Neural cell (in vitro differentiated cells): ENCODE data around the gene LLGL2. TPM values are rescaled to one million over a fixed set of nuclear protein-coding genes. Genes with fewer than 3 reads are reported as not detected.

Experiments
- H2AFZ ChIP-seq: fragments of 200-600, 300-800 bp; sonication (generic), shearing (Covaris generic); 2 replicates; pipeline ENCODE4 v1.6.0; 2014; ENCODE audit warnings: low read depth, mild to moderate bottlenecking, antibody characterized with exemption, low read length, moderate library complexity
- H3F3A ChIP-seq: fragments of 200-600 bp; shearing (Covaris generic); 2 replicates; pipeline ENCODE4 v1.6.1; 2016; ENCODE audit warnings: mild to moderate bottlenecking, moderate library complexity, mixed read lengths, antibody characterized with exemption, low read length; ENCODE audit not compliant: insufficient read depth, poor library complexity, severe bottlenecking
- H3K27ac ChIP-seq: fragments of 200-600, 300-800 bp; sonication (generic), shearing (Covaris generic); 2 replicates; pipeline ENCODE4 v1.5.1; 2014; ENCODE audit warnings: mild to moderate bottlenecking, low read length, moderate library complexity
- H3K27me3 ChIP-seq: fragments of 300-800, 200-600 bp; sonication (generic), shearing (Covaris generic); 2 replicates; pipeline ENCODE4 v1.6.0; 2014; ENCODE audit warnings: mild to moderate bottlenecking, low read depth, low read length, moderate library complexity; ENCODE audit not compliant: insufficient read depth
- H3K36me3 ChIP-seq: fragments of 300-800, 200-600 bp; sonication (generic), shearing (Covaris generic); 2 replicates; pipeline ENCODE4 v1.5.1; 2014; ENCODE audit warnings: mild to moderate bottlenecking, antibody characterized with exemption, low read length, moderate library complexity; ENCODE audit not compliant: insufficient read depth
- H3K4me2 ChIP-seq: fragments of 300-800, 200-600 bp; sonication (generic), shearing (Covaris generic); 2 replicates; pipeline ENCODE4 v1.6.0; 2014; ENCODE audit warnings: mild to moderate bottlenecking, low read length
- H3K4me3 ChIP-seq: fragments of 300-800, 200-600 bp; sonication (generic), shearing (Covaris generic); 2 replicates; pipeline ENCODE4 v1.5.1; 2014; ENCODE audit warnings: mild to moderate bottlenecking, low read length, moderate library complexity
- H3K79me2 ChIP-seq: fragments of 200-600 bp; shearing (Covaris generic); replicated peaks from 2 replicates; pipeline ENCODE4 v1.6.0; 2014; ENCODE audit warnings: mild to moderate bottlenecking, low read length, moderate library complexity; ENCODE audit not compliant: insufficient read depth
- H3K9ac ChIP-seq: fragments of 300-800, 200-600 bp; sonication (generic), shearing (Covaris generic); 2 replicates; pipeline ENCODE4 v1.6.1; 2016; ENCODE audit warnings: mild to moderate bottlenecking, low read length, mixed read lengths
- H3K9me2 ChIP-seq: fragments of 200-600 bp; shearing (Covaris generic); 2 replicates; pipeline ENCODE4 v1.6.1; 2016; ENCODE audit warnings: mild to moderate bottlenecking, low read length, mixed read lengths; ENCODE audit not compliant: insufficient read depth
- H3K9me3 ChIP-seq: fragments of 200-600, 300-800 bp; sonication (generic), shearing (Covaris generic); 2 replicates; pipeline ENCODE4 v1.6.1; 2016; ENCODE audit warnings: mild to moderate bottlenecking, mixed run types, low read length, moderate library complexity, mixed read lengths
- H4K20me1 ChIP-seq: fragments of 200-600 bp; shearing (Covaris generic); 2 replicates; pipeline ENCODE4 v1.6.1; 2016; ENCODE audit warnings: mild to moderate bottlenecking, mixed run types; ENCODE audit not compliant: insufficient read depth
- CTCF ChIP-seq: fragments of 450-650 bp; IDR thresholded peaks from 2 replicates; pipeline ENCODE4 v1.5.1; 2014; ENCODE audit warnings: antibody characterized with exemption, mild to moderate bottlenecking, moderate library complexity; ENCODE audit not compliant: poor library complexity, severe bottlenecking
- EP300 ChIP-seq: fragments of 450-650 bp; conservative IDR thresholded peaks from 2 replicates; pipeline ENCODE4 v1.6.1; 2014; ENCODE audit warnings: antibody characterized with exemption, mild to moderate bottlenecking, moderate library complexity; ENCODE audit not compliant: poor library complexity, severe bottlenecking
- EZH2 ChIP-seq: fragments of 200-600, 300-800 bp; shearing (Covaris generic), sonication (generic); IDR thresholded peaks from 2 replicates; pipeline ENCODE4 v1.6.1; 2014; ENCODE audit warnings: antibody characterized with exemption, low read length, borderline replicate concordance, mild to moderate bottlenecking; ENCODE audit not compliant: insufficient read depth, poor library complexity, severe bottlenecking
- MXI1 ChIP-seq: fragments of 450-650 bp; conservative IDR thresholded peaks from 2 replicates; pipeline ENCODE4 v1.6.1; 2014; ENCODE audit warnings: antibody characterized with exemption, mild to moderate bottlenecking; ENCODE audit not compliant: poor library complexity, severe bottlenecking
- POLR2AphosphoS5 ChIP-seq: IDR thresholded peaks from 2 replicates; pipeline ENCODE4 v1.6.1; 2012
- RAD21 ChIP-seq: fragments of 450-650 bp; conservative IDR thresholded peaks from 2 replicates; pipeline ENCODE4 v1.6.1; 2014; ENCODE audit warnings: antibody characterized with exemption, mild to moderate bottlenecking, moderate library complexity
- REST ChIP-seq: IDR thresholded peaks from 2 replicates; pipeline ENCODE4 v1.6.1; 2012; ENCODE audit warnings: borderline replicate concordance
- SMC3 ChIP-seq: fragments of 450-650 bp; conservative IDR thresholded peaks from 2 replicates; pipeline ENCODE4 v1.6.1; 2014; ENCODE audit warnings: antibody characterized with exemption, mild to moderate bottlenecking, moderate library complexity; ENCODE audit not compliant: poor library complexity
- TAF1 ChIP-seq: IDR thresholded peaks from 2 replicates; pipeline ENCODE4 v1.6.1; 2012; ENCODE audit warnings: low read depth
- polyA plus RNA-seq: library from polyadenylated mRNA; depleted of rRNA; stranded (reverse); fragments of >200 nt; gene quantifications from 2 replicates; pipeline ENCODE4 v1.2.3, GENCODE V29; 2014

LLGL2 gene
- polyA plus RNA-seq, 1 donor from 2014 or later: 0.95 TPM

- Histone ChIP-seq H2AFZ (no peak overlapping the region), H3K36me3 (no peaks in the 10 kb centered on the region), H3K9me3 (no peaks in the 10 kb centered on the region), H3K79me2 (no peaks in the 10 kb centered on the region), H3K4me2 (no peak overlapping the region), H3K27ac (no peak overlapping the region), H3K9ac (no peak overlapping the region), H3K4me3 (no peak overlapping the region), H3F3A (no peaks in the 10 kb centered on the region), H3K9me2 (no peaks in the 10 kb centered on the region), H3K27me3 (no peaks in the 10 kb centered on the region), H4K20me1 (no peaks in the 10 kb centered on the region)
- TF ChIP-seq EZH2 (no peak), EP300 (no peak), MXI1 (no peak), SMC3 (no peak), REST (no peak), TAF1 (no peak), CTCF (no peak), POLR2AphosphoS5 (no peak), RAD21 (no peak)
Observed at GRCh38 chr17:75601057-75601987, 75.8 kb downstream of the LLGL2 start.

- H3K4me2 ChIP-seq: no peak overlapping the region
- H3K36me3 ChIP-seq: no peaks in the 10 kb centered on the region
- H3K79me2 ChIP-seq: no peaks in the 10 kb centered on the region
- H4K20me1 ChIP-seq: no peaks in the 10 kb centered on the region
- H3K9me3 ChIP-seq: no peaks in the 10 kb centered on the region
- H3K9me2 ChIP-seq: no peaks in the 10 kb centered on the region
- no peak overlapping the region for H2AFZ ChIP-seq
- TF ChIP-seq MXI1 (no peak), RAD21 (no peak), POLR2AphosphoS5 (no peak), TAF1 (no peak), CTCF (no peak), EP300 (no peak), REST (no peak), EZH2 (no peak), SMC3 (no peak)
- no peak overlapping the region for H3K27ac ChIP-seq
- no peak overlapping the region for H3K4me3 ChIP-seq
- H3K9ac ChIP-seq: no peak overlapping the region
- no peaks in the 10 kb centered on the region for H3F3A ChIP-seq
- no peaks in the 10 kb centered on the region for H3K27me3 ChIP-seq
Observed at GRCh38 chr17:75602644-75603043, 77.1 kb downstream of the LLGL2 start.
